GM12891 (cell line): ENCODE results near the gene EYS.

Experiments
- DNase-seq: peaks from one replicate; pipeline ENCODE4 v3.0.0; 2011; ENCODE audit warnings: low spot score; ENCODE audit not compliant: insufficient read length
- FAIRE-seq: peaks from 2 replicates; lab custom pipeline; 2011; peaks lifted over from hg19 to GRCh38; lab: Jason Lieb, UNC
- PAX5 ChIP-seq: IDR thresholded peaks from 2 replicates; pipeline ENCODE4 v1.6.1; 2011; ENCODE audit warnings: low read length, moderate library complexity, mild to moderate bottlenecking; ENCODE audit not compliant: insufficient read depth, severe bottlenecking
- POLR2A ChIP-seq: IDR thresholded peaks from 2 replicates; pipeline ENCODE4 v1.6.1; 2011; ENCODE audit warnings: low read depth, low read length, control low read depth
- POLR2AphosphoS5 ChIP-seq: IDR thresholded peaks from 2 replicates; pipeline ENCODE4 v1.6.1; 2011; ENCODE audit warnings: low read depth, low read length, control low read depth
- POU2F2 ChIP-seq: IDR thresholded peaks from 2 replicates; pipeline ENCODE4 v1.6.1; 2011; ENCODE audit warnings: low read depth, mild to moderate bottlenecking, control low read depth, low read length, moderate library complexity
- SPI1 ChIP-seq: IDR thresholded peaks from 2 replicates; pipeline ENCODE4 v1.6.1; 2011; ENCODE audit warnings: low read depth, low read length, control low read depth
- TAF1 ChIP-seq: IDR thresholded peaks from 2 replicates; pipeline ENCODE4 v1.6.1; 2011; ENCODE audit warnings: low read depth, low read length, control low read depth

Gene EYS

DNA sequence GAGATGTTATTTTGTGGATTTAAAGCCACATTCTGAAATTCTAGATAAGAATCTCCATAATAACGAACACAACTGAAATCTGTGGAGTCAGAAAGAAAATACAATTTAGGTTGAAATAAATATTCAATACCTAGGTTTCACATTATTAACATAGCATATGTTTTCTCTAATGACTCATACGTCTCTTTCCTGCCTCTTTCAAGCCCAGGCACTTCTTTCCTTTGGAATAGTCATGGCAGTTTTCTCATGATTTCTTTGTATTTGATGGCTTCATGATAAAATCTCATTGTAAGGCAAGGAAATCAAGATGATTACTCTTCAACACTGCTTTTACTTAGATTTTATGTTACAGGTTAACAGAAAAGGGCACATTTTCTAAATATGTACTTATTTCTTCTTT is 1267.8 kb downstream of the EYS start:
- FAIRE-seq (no peak), DNase-seq (no peak)
- no peak for TF ChIP-seq POLR2A
- no peak for TF ChIP-seq TAF1
- no peak for TF ChIP-seq POU2F2
- TF ChIP-seq SPI1 = no peak
- no peak for TF ChIP-seq PAX5
- no peak for TF ChIP-seq POLR2AphosphoS5

DNA sequence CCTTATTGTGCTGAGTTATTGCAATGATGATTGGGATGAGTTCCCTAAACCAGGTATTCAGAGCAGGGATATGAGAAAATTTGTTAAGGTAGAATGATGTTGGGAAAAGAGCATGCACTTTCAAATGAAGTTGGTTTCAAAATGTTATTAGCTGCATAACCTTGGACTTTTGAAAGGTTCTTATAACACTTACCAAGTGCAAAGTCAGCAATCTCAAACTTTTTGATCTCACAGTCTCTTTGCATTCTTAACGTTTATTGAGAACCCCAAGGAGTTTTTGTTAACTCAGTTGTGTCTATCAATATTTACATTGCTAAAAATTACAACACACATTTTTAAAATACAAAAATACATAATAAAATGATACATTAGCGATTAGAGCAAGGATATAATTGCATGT is 1269.0 kb downstream of the EYS start:
- no peak for DNase-seq
- no peak for FAIRE-seq
- TF ChIP-seq PAX5 (no peak), POU2F2 (no peak), TAF1 (no peak), POLR2AphosphoS5 (no peak), SPI1 (no peak)

DNA sequence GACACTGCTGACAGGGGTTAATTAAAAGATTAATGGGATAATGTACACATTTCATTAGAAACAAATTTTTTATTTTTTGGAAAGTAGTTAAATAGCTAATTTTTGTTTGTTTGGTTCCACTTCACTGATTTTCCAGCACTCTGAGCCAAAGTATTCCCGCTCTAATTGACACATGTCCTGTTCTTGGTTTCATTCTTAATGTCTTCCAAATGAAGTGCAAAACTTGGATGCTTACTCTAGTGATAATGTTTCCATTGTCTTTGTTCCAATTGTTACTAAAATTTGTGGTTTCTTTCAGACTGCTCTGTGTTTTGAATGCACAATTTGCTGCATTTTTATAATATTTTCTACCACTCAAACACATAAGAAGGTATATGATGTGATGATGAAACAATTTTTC is 1277.1 kb downstream of the EYS start:
- no peak for TF ChIP-seq SPI1
- TF ChIP-seq POLR2AphosphoS5 = no peak
- no peak for TF ChIP-seq POU2F2
- TF ChIP-seq PAX5 = no peak
- no peak for TF ChIP-seq POLR2A
- TF ChIP-seq TAF1 = no peak
- FAIRE-seq = no peak

DNA sequence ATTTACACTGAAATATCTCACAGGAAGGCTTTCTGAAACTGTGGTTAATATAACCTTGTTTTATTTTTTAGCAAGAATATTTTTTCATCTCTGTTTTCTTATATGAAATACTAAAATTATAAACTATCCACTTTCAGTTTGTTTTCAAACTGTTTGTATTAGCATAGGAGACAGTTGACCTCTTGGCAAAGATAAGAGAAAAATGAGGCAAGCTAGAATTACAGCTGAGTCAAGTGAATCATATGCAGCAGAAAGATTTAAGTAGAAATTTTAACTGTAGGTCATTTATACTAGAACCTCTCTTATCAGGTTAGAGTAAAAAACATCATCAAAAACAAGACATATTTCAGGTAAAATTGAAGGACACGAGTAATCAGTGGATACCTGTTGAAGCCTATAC is 1278.8 kb downstream of the EYS start:
- no peak for DNase-seq
- FAIRE-seq = no peak
- TF ChIP-seq TAF1 = no peak
- no peak for TF ChIP-seq SPI1
- TF ChIP-seq PAX5 = no peak
- no peak for TF ChIP-seq POLR2AphosphoS5
- no peak for TF ChIP-seq POU2F2
- no peak for TF ChIP-seq POLR2A

More for the DNA sequence above, 1277.1 kb downstream of the EYS start:
- no peak for DNase-seq

DNA sequence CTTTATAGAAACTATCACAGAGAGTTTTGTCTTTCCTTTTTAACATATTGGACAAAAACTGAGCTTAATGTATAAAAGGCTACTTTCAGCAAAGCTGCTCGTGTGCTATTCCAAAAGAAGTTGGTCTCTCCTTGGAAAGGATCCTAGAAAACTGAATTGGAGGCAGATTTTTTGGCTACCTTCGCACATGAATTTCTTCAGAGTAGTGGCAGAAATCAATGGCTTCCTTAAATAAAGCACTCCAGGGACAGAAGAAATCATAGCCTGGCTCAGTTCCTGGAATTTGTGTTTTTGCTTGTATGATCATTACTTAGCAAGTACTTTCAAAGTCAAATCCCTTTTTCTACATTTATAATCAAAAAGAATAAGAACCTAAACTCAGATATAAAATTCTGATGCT is 1291.1 kb downstream of the EYS start:
- FAIRE-seq = no peak
- no peak for TF ChIP-seq POLR2AphosphoS5
- TF ChIP-seq POLR2A = no peak
- TF ChIP-seq TAF1 = no peak
- TF ChIP-seq SPI1 = no peak
- no peak for TF ChIP-seq PAX5
- TF ChIP-seq POU2F2 = no peak
- no peak for DNase-seq

DNA sequence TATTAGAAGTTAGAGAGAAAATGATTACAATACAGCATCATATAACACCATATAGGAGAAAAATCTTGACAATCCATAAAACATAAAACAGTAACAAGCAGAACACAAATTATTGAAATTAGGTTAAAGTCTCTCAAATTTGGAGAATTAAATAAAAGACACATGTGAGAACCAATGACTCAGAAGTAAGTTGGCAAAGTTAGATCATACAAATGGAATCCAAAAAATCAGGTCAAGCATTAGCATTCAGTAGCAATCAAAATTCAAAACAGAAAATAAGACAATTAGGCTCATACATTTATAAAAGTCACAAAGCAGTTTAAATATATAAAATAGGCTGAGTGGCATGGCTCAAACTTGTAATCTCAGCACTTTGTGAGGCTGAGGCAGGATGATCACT is 1295.8 kb downstream of the EYS start:
- no peak for DNase-seq

DNA sequence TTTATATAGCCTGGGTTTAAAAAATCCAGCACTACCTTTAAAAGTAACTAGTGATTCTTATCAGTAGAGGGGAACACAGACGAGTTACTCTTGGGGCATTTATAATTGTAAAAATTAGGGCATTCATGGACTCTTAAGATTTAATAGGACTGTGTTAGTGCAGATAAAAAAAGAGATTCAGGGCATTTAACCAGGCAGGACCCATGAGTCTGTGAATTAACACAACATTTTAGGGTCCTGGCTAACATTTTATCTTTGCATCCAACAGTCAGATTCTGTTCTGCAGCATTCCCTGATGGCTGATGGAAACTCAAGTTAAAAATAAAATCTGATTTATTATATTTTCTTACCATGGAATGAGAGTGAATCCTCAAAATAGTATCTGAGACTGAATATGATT is 1297.1 kb downstream of the EYS start:
- TF ChIP-seq POLR2A = no peak
- TF ChIP-seq TAF1 = no peak
- TF ChIP-seq POU2F2 = no peak
- no peak for TF ChIP-seq POLR2AphosphoS5
- no peak for TF ChIP-seq PAX5
- no peak for TF ChIP-seq SPI1
- DNase-seq = no peak
- no peak for FAIRE-seq

More for the DNA sequence above, 1295.8 kb downstream of the EYS start:
- FAIRE-seq = no peak
- TF ChIP-seq SPI1 (no peak), POLR2AphosphoS5 (no peak), PAX5 (no peak)

DNA sequence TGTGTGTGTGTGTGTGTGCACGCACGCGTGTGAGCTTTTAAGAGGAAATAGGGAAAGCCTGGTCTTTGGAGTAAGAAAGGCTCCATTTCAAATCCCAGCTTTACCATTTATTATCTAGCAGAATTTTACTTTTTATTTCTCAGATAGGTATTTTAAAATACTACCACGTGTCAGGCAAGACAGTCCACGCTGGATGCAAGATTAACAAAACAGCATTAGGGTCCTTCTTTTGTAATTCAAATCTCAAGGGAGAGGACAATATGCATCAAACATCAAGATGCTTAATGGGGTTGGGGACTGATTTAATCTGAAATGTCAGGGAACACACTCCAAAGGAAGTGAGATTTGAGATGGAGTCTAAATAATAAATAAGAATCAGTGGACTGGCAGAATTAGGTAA is 1302.6 kb downstream of the EYS start:
- FAIRE-seq (no peak), DNase-seq (no peak)
- no peak for TF ChIP-seq SPI1
- no peak for TF ChIP-seq POU2F2
- TF ChIP-seq POLR2AphosphoS5 = no peak
- TF ChIP-seq TAF1 = no peak
- no peak for TF ChIP-seq PAX5
- no peak for TF ChIP-seq POLR2A

DNA sequence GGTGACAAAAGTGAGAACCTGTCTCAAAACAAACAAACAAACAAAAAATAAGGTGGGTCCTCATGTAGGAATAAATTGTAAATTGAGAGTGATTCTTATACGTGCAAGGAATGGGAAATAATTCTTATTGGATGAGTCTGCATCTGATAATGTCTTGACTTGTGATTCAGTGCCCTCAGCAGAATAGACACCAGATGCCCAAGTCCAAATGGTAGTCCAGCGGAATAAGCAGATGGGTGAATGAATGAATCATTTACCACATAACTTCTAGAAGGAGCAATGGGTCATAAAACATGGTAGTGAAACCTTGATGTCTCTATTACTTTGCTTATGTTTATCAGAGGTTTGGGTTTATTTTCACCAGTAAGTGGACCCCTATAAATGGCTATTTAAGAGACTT is 1323.7 kb downstream of the EYS start:
- FAIRE-seq (no peak), DNase-seq (no peak)
- TF ChIP-seq TAF1 (no peak), POU2F2 (no peak), PAX5 (no peak), SPI1 (no peak), POLR2AphosphoS5 (no peak), POLR2A (no peak)

DNA sequence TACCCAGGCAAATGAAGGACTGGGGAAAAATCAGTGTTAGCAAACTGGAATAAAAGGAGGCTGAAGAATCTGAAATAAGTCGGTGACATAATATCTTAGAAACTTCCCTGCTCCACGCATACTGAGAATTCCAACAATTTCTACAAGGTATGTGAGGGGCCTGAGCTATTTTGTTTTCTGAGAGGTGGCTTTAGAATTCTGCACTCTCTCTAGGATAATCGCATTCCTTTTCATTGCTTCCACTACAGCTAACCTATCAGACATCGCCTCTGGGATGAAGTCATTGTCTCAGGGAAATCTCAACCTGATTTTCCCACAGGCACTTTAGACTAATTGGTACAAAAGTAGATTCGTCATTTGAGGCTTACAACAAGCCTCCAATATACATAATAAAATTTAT is 1330.6 kb downstream of the EYS start:
- DNase-seq = no peak
- no peak for FAIRE-seq
- TF ChIP-seq POLR2A (no peak), POU2F2 (no peak), TAF1 (no peak), SPI1 (no peak), POLR2AphosphoS5 (no peak), PAX5 (no peak)
